GM12878 (cell line): Measurements from ENCODE around the gene GPSM3. TPM values are rescaled to one million over a fixed set of nuclear protein-coding genes. Genes with fewer than 3 reads are reported as not detected.

ENCODE experiments used
- ATAC-seq: fragments of 200-7000 bp; cut with Tn5 transposase; 3 replicates; pipeline ENCODE4 v1.9.1; 2020; ENCODE audit warnings: mild to moderate bottlenecking, moderate library complexity
- BruUV-seq: library from RNA; stranded (reverse); fragments of 400-500 nt; replicated peaks from 2 replicates; lab custom pipeline; 2021; lab: Mats Ljungman, UMichigan
- CTCF ChIA-PET: fragments of 300-600 bp; sonication (Branson Sonifier 250); formaldehyde crosslinking; extraction: SDS; loops from one replicate; lab custom pipeline; 2021; ENCODE audit warnings: inconsistent platforms; lab: Yijun Ruan, JAX
- POLR2A ChIA-PET: fragments of 350-600 bp; formaldehyde crosslinking; extraction: SDS; loops from one replicate; lab custom pipeline; 2021; ENCODE audit warnings: inconsistent platforms; lab: Charles Lee
- RAD21 ChIA-PET: fragments of 300-600 bp; sonication (Branson Sonifier 250); formaldehyde crosslinking; loops from one replicate; lab custom pipeline; 2023; ENCODE audit warnings: antibody characterized with exemption; ENCODE audit not compliant: unreplicated experiment; lab: Charles Lee
- SMC1A ChIA-PET: fragments of 300-600 bp; sonication (Branson Sonifier 250); formaldehyde crosslinking; loops from one replicate; lab custom pipeline; 2023; ENCODE audit not compliant: unreplicated experiment, uncharacterized antibody; lab: Charles Lee
- DNase-seq: peaks from one replicate; pipeline ENCODE4 v3.0.0-alpha.2; 2011; ENCODE audit warnings: low read depth, low spot score
- FAIRE-seq: peaks from 3 replicates; lab custom pipeline; 2011; peaks lifted over from hg19 to GRCh38; lab: Jason Lieb, UNC
- H2AFZ ChIP-seq: 2 replicates; pipeline ENCODE4 v1.6.0; 2011; ENCODE audit warnings: low read depth, low read length, control low read depth; ENCODE audit not compliant: control insufficient read depth
- H3K27ac ChIP-seq: 2 replicates; pipeline ENCODE4 v1.5.1; 2011; ENCODE audit warnings: control low read depth; ENCODE audit not compliant: control insufficient read depth, insufficient read depth
- H3K27me3 ChIP-seq, 2 experiments: replicated peaks in 1 of 2; 2 replicates each; pipeline versions ENCODE4 v1.6.0 to v1.6.1; 2011; ENCODE audit warnings: low read length in 1 of 2; ENCODE audit not compliant: control insufficient read depth in 2 of 2, insufficient read depth in 2 of 2
- H3K36me3 ChIP-seq, 2 experiments: 2 replicates each; pipeline ENCODE4 v1.5.1; 2011; ENCODE audit warnings: low read length in 1 of 2; ENCODE audit not compliant: control insufficient read depth in 2 of 2, insufficient read depth in 2 of 2
- H3K4me1 ChIP-seq: 2 replicates; pipeline ENCODE4 v1.6.1; 2011; ENCODE audit warnings: mild to moderate bottlenecking, low read length, moderate library complexity, mixed read lengths; ENCODE audit not compliant: control insufficient read depth, insufficient read depth
- H3K4me2 ChIP-seq: 2 replicates; pipeline ENCODE4 v1.6.0; 2011; ENCODE audit warnings: control low read depth; ENCODE audit not compliant: control insufficient read depth, insufficient read depth
- H3K4me3 ChIP-seq: fragments of 200-600 bp; sonication (generic); 2 replicates; pipeline ENCODE4 v1.5.1; 2016
- H3K79me2 ChIP-seq: 2 replicates; pipeline ENCODE4 v1.6.0; 2011; ENCODE audit warnings: low read length; ENCODE audit not compliant: control insufficient read depth, insufficient read depth
- H3K9ac ChIP-seq: 2 replicates; pipeline ENCODE4 v1.8.0; 2011; ENCODE audit warnings: low read length, control low read depth, mixed read lengths; ENCODE audit not compliant: control insufficient read depth, insufficient read depth
- H3K9me3 ChIP-seq: replicated peaks from 3 replicates; pipeline ENCODE4 v1.5.1; 2011; ENCODE audit warnings: mild to moderate bottlenecking, low read length; ENCODE audit not compliant: control insufficient read depth, insufficient read depth
- H4K20me1 ChIP-seq: 2 replicates; pipeline ENCODE4 v1.6.0; 2011; ENCODE audit not compliant: control insufficient read depth, insufficient read depth
- BACH1 ChIP-seq: fragments of 450-650 bp; IDR thresholded peaks from 2 replicates; pipeline ENCODE4 v1.6.1; 2017; ENCODE audit warnings: mild to moderate bottlenecking, borderline replicate concordance
- CEBPB ChIP-seq, 2 experiments: fragments of 150-350 bp in 1 of 2; IDR thresholded peaks; 2 replicates each; pipeline ENCODE4 v1.6.1; 2012 to 2014; ENCODE audit warnings: low read depth in 2 of 2, low read length in 2 of 2, borderline replicate concordance in 1 of 2, inconsistent platforms in 1 of 2
- CEBPZ ChIP-seq: fragments of 150-350 bp; IDR thresholded peaks from 2 replicates; pipeline ENCODE4 v1.6.1; 2016; ENCODE audit warnings: low read depth, low read length
- EZH2 ChIP-seq: IDR thresholded peaks from 2 replicates; pipeline ENCODE4 v1.6.1; 2012; ENCODE audit warnings: low read depth, mild to moderate bottlenecking, control low read depth, inconsistent platforms, low read length, borderline replicate concordance; ENCODE audit not compliant: control insufficient read depth
- HDAC2 ChIP-seq: fragments of 200-600 bp; sonication (generic); IDR thresholded peaks from 2 replicates; pipeline ENCODE4 v1.6.1; 2017
- IRF3 ChIP-seq: fragments of 450-650 bp; IDR thresholded peaks from 2 replicates; pipeline ENCODE4 v1.6.1; 2014; ENCODE audit warnings: mild to moderate bottlenecking
- PML ChIP-seq: IDR thresholded peaks from 2 replicates; pipeline ENCODE4 v1.6.1; 2012; ENCODE audit warnings: low read length, inconsistent platforms
- POLR2A ChIP-seq: IDR thresholded peaks from 2 replicates; pipeline ENCODE4 v1.6.1; 2011; ENCODE audit warnings: low read depth, mild to moderate bottlenecking, low read length
- RCOR1 ChIP-seq: conservative IDR thresholded peaks from 2 replicates; pipeline ENCODE4 v1.6.1; 2012; ENCODE audit warnings: low read depth, low read length, improper control_type of control experiment
- RFX5 ChIP-seq: IDR thresholded peaks from 2 replicates; pipeline ENCODE4 v1.6.1; 2011; ENCODE audit warnings: low read depth, low read length, improper control_type of control experiment
- SMAD5 ChIP-seq: IDR thresholded peaks from 2 replicates; pipeline ENCODE4 v1.6.1; 2016; ENCODE audit warnings: antibody characterized with exemption, low read depth
- STAT1 ChIP-seq: fragments of 450-650 bp; conservative IDR thresholded peaks from 2 replicates; pipeline ENCODE4 v1.6.1; 2014; ENCODE audit warnings: antibody characterized with exemption, mild to moderate bottlenecking
- ZNF217 ChIP-seq: fragments of 450-650 bp; IDR thresholded peaks from 2 replicates; pipeline ENCODE4 v1.6.1; 2017; ENCODE audit warnings: antibody characterized with exemption, mild to moderate bottlenecking
- ZNF592 ChIP-seq: fragments of 450-650 bp; IDR thresholded peaks from 2 replicates; pipeline ENCODE4 v1.6.1; 2017; ENCODE audit warnings: mild to moderate bottlenecking, moderate library complexity
- WGBS: methylation state at CpG from one replicate; pipeline ENCODE4 v1.1.6; 2016; ENCODE audit warnings: low lambda C conversion rate; ENCODE audit not compliant: insufficient replicate concordance, insufficient coverage; ENCODE audit errors: missing lambda C conversion rate; 5-methylcytosine and 5-hydroxymethylcytosine counted together
- in situ Hi-C: fragments of 300-500 bp; cut with MboI; formaldehyde crosslinking; loops from 9 replicates; pipeline ENCODE4 v1.14.3; 2018; ENCODE audit warnings: mixed read lengths
- intact Hi-C: fragments of 100-400 bp; cut with micrococcal nuclease; formaldehyde crosslinking; loops from one replicate; pipeline ENCODE4 v1.14.2; 2022; ENCODE audit not compliant: unreplicated experiment
- polyA plus RNA-seq, 11 experiments: library from polyadenylated mRNA; depleted of rRNA in 4 of 11; unstranded in 6 of 11; stranded (reverse) in 5 of 11; fragments of >200 nt; fragmentation: Nextera tagmentation in 4 of 11; fragmentation: Illumina TruSeq in 1 of 11; extraction: Ambion mirVana in 4 of 11; extraction: Trizol in 1 of 11; gene quantifications; 1 replicate in 1 of 11; 2 replicates in 10 of 11; pipeline versions ENCODE4 v1.2.1 to v1.2.3, GENCODE V29; 2011 to 2016; ENCODE audit warnings: inconsistent platforms in 2 of 11, missing spikeins in 2 of 11, low read depth in 1 of 11
- total RNA-seq, 4 experiments: library from RNA; depleted of rRNA in 3 of 4; stranded (reverse); fragments of >200 nt in 3 of 4; fragmentation: Illumina TruSeq in 1 of 4; extraction: Trizol in 1 of 4; gene quantifications; 2 replicates each; pipeline versions ENCODE4 v1.2.1 to v1.2.3, GENCODE V29; 2013 to 2021
- TF ChIP-seq, protein P1 (sequence below): IDR thresholded peaks from 2 replicates; pipeline ENCODE4 v1.6.1; 2011; ENCODE audit warnings: low read depth, mild to moderate bottlenecking, low read length, moderate library complexity, borderline replicate concordance; ENCODE audit errors: extremely low read depth

GPSM3 gene
- total and polyA plus RNA-seq, 10 of the 15 experiments (the other 5 are each of a cell fraction or from before 2014, with no cell fraction given): 22.0 to 137 (median 113) TPM

- H3K9ac ChIP-seq: no peak overlapping the region
- SMC1A ChIA-PET: no interaction called here
- in situ Hi-C loops: no loop called here
- H3K27ac ChIP-seq: no peak overlapping the region
- FAIRE-seq: no peak
- no peaks in the 10 kb centered on the region for H4K20me1 ChIP-seq
- DNase-seq: no peak
- CTCF ChIA-PET: interaction anchor here (0.6 kb wide), 1 partner anchor 83 kb away, joined by 3 read pairs; no protein-coding TSS in a partner anchor
- H3K4me3 ChIP-seq: no peak overlapping the region
- POLR2A ChIA-PET: no interaction called here
- BruUV-seq: no TSS peak
- no peaks in the 10 kb centered on the region for H3K27me3 ChIP-seq
- no peak overlapping the region for H2AFZ ChIP-seq
- no peaks in the 10 kb centered on the region for H3K36me3 ChIP-seq
- H3K79me2 ChIP-seq: no peaks in the 10 kb centered on the region
- H3K4me1 ChIP-seq: peaks cover 3% of the 10 kb centered on the region
- no peak for ATAC-seq
- intact Hi-C loops: no loop called here
- H3K9me3 ChIP-seq: no peaks in the 10 kb centered on the region
- RAD21 ChIA-PET: no interaction called here
- H3K4me2 ChIP-seq: no peak overlapping the region
- 57% methylated on average over 9 of the region's 9 CpGs for WGBS
- no peak for TF ChIP-seq BACH1
- no peak for TF ChIP-seq STAT1
- no peak for TF ChIP-seq IRF3
- no peak for TF ChIP-seq PML
- no peak for TF ChIP-seq CEBPB (IDR thresholded peaks at IDR 0.05; ENCODE audit: borderline replicate concordance in 1 of 2, low read depth in 2 of 2, low read length in 2 of 2)
- TF ChIP-seq CEBPZ: no peak
- TF ChIP-seq SMAD5: no peak
- TF ChIP-seq RCOR1: no peak
- TF ChIP-seq POLR2A: no peak
- no peak for TF ChIP-seq EZH2
- no peak for TF ChIP-seq HDAC2
- TF ChIP-seq, protein P1, sequence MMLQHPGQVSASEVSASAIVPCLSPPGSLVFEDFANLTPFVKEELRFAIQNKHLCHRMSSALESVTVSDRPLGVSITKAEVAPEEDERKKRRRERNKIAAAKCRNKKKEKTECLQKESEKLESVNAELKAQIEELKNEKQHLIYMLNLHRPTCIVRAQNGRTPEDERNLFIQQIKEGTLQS: no peak
- TF ChIP-seq RFX5: no peak
- no peak for TF ChIP-seq ZNF592
- no peak for TF ChIP-seq ZNF217
Observed at GRCh38 chr6:32202186-32202585, 9.7 kb upstream of the GPSM3 start.
